SK-N-SH (cell line): ENCODE measurements around the gene SURF6. TPM values are rescaled to one million over a fixed set of nuclear protein-coding genes. Genes with fewer than 3 reads are reported as not detected.

Experiments
- CTCF ChIA-PET: fragments of 300-600, 350-600 bp; formaldehyde crosslinking; extraction: SDS; loops from one replicate; lab custom pipeline; 2021; lab: Yijun Ruan, JAX
- POLR2A ChIA-PET: fragments of 350-600 bp; sonication (Branson Sonifier 250); formaldehyde crosslinking; extraction: SDS; loops from one replicate; lab custom pipeline; 2020; ENCODE audit warnings: antibody characterized with exemption, inconsistent platforms; lab: Yijun Ruan, JAX
- DNase-seq: peaks from one replicate; pipeline ENCODE4 v3.0.0; 2012
- H2AFZ ChIP-seq: fragments of 200-600 bp; sonication (generic); 2 replicates; pipeline ENCODE4 v1.8.1; 2016; ENCODE audit warnings: antibody characterized with exemption, mild to moderate bottlenecking, low read depth
- H3F3A ChIP-seq: fragments of 200-600 bp; sonication (generic); replicated peaks from 2 replicates; pipeline ENCODE3; 2016; ENCODE audit warnings: antibody characterized with exemption, mild to moderate bottlenecking; ENCODE audit not compliant: insufficient read depth
- H3K27ac ChIP-seq, 2 experiments: fragments of 200-500 bp in 1 of 2; fragments of 200-600 bp in 1 of 2; sonication (Bioruptor generic) in 1 of 2; sonication (generic), shearing (Covaris generic) in 1 of 2; 2 replicates each; pipeline versions ENCODE4 v1.5.1 to v1.6.1; 2014 to 2016; ENCODE audit warnings: low read depth in 2 of 2, inconsistent platforms in 1 of 2, low read length in 1 of 2, mild to moderate bottlenecking in 1 of 2, mixed read lengths in 1 of 2
- H3K27me3 ChIP-seq: fragments of 200-600 bp; sonication (generic), shearing (Covaris generic); 2 replicates; pipeline ENCODE4 v1.6.1; 2016; ENCODE audit warnings: mixed run types; ENCODE audit not compliant: insufficient read depth
- H3K36me3 ChIP-seq, 2 experiments: fragments of 200-500 bp in 1 of 2; fragments of 200-600 bp in 1 of 2; sonication (Bioruptor generic) in 1 of 2; sonication (generic) in 1 of 2; replicated peaks in 1 of 2; 2 replicates each; pipeline versions ENCODE3 to v1.5.1; 2014 to 2016; ENCODE audit warnings: low read length in 1 of 2, mild to moderate bottlenecking in 1 of 2; ENCODE audit not compliant: insufficient read depth in 2 of 2, control insufficient read depth in 1 of 2
- H3K4me1 ChIP-seq, 2 experiments: fragments of 200-500 bp in 1 of 2; fragments of 200-600 bp in 1 of 2; sonication (Bioruptor generic) in 1 of 2; sonication (generic), shearing (Covaris generic) in 1 of 2; 2 replicates each; pipeline versions ENCODE4 v1.5.1 to v1.6.1; 2014 to 2016; ENCODE audit warnings: low read depth in 1 of 2, low read length in 1 of 2, mixed run types in 1 of 2; ENCODE audit not compliant: insufficient read depth in 2 of 2, control insufficient read depth in 1 of 2
- H3K4me2 ChIP-seq: fragments of 200-600 bp; sonication (generic), shearing (Covaris generic); 2 replicates; pipeline ENCODE4 v1.6.1; 2017; ENCODE audit warnings: mixed run types
- H3K4me3 ChIP-seq, 2 experiments: fragments of 200-500 bp in 1 of 2; fragments of 200-600 bp in 1 of 2; sonication (Bioruptor generic) in 1 of 2; sonication (generic), shearing (Covaris generic) in 1 of 2; 2 replicates each; pipeline versions ENCODE4 v1.5.1 to v1.8.1; 2014 to 2016; ENCODE audit warnings: low read depth in 2 of 2, inconsistent platforms in 1 of 2, low read length in 1 of 2, mild to moderate bottlenecking in 1 of 2, mixed read lengths in 1 of 2, moderate library complexity in 1 of 2
- H3K79me2 ChIP-seq: fragments of 200-600 bp; sonication (generic); 2 replicates; pipeline ENCODE4 v1.8.1; 2017; ENCODE audit warnings: mild to moderate bottlenecking; ENCODE audit not compliant: insufficient read depth
- H3K9ac ChIP-seq: fragments of 200-600 bp; sonication (generic); 2 replicates; pipeline ENCODE4 v1.6.1; 2017; ENCODE audit warnings: mixed run types
- H3K9me2 ChIP-seq: fragments of 200-600 bp; sonication (generic); 2 replicates; pipeline ENCODE4 v1.6.1; 2017; ENCODE audit warnings: mixed run types
- H3K9me3 ChIP-seq: fragments of 200-600 bp; sonication (generic); 2 replicates; pipeline ENCODE4 v1.6.1; 2017; ENCODE audit warnings: mixed run types, mild to moderate bottlenecking, moderate library complexity
- H4K20me1 ChIP-seq: fragments of 200-600 bp; sonication (generic); 2 replicates; pipeline ENCODE4 v1.6.1; 2017; ENCODE audit warnings: mild to moderate bottlenecking, mixed run types; ENCODE audit not compliant: insufficient read depth
- ELF1 ChIP-seq: IDR thresholded peaks from 2 replicates; pipeline ENCODE4 v1.4.0; 2012
- EZH2phosphoT487 ChIP-seq: fragments of 200-600 bp; sonication (generic); IDR thresholded peaks from 2 replicates; pipeline ENCODE4 v1.6.1; 2017; ENCODE audit warnings: low read depth, mixed run types, mild to moderate bottlenecking, antibody characterized with exemption, moderate library complexity, borderline replicate concordance
- FOXM1 ChIP-seq: IDR thresholded peaks from 2 replicates; pipeline ENCODE4 v1.4.0; 2012; ENCODE audit warnings: low read depth, mild to moderate bottlenecking
- JUND ChIP-seq: IDR thresholded peaks from 2 replicates; pipeline ENCODE4 v1.4.0; 2012
- MEF2A ChIP-seq: IDR thresholded peaks from 2 replicates; pipeline ENCODE4 v1.4.0; 2012; ENCODE audit warnings: low read depth, borderline replicate concordance
- MXI1 ChIP-seq: IDR thresholded peaks from 2 replicates; pipeline ENCODE4 v1.6.1; 2012; ENCODE audit warnings: mild to moderate bottlenecking, low read depth, low read length, improper control_type of control experiment
- NFIC ChIP-seq: IDR thresholded peaks from 2 replicates; pipeline ENCODE4 v1.4.0; 2012; ENCODE audit warnings: borderline replicate concordance
- RFX5 ChIP-seq: IDR thresholded peaks from 2 replicates; pipeline ENCODE4 v1.6.1; 2012; ENCODE audit warnings: mild to moderate bottlenecking, improper control_type of control experiment, low read length
- WGBS: methylation state at CpG from one replicate; pipeline ENCODE4 v1.1.6; 2017; ENCODE audit warnings: low lambda C conversion rate; 5-methylcytosine and 5-hydroxymethylcytosine counted together
- polyA plus RNA-seq, 3 experiments: library from polyadenylated mRNA; depleted of rRNA; stranded (reverse); fragments of >200 nt; gene quantifications; 2 replicates each; pipeline ENCODE4 v1.2.3, GENCODE V29; 2012
- TF ChIP-seq, protein P1 (sequence below): fragments of 200-600 bp; sonication (generic); IDR thresholded peaks from 2 replicates; pipeline ENCODE4 v1.6.1; 2017; ENCODE audit warnings: antibody characterized with exemption, mild to moderate bottlenecking, moderate library complexity
- TF ChIP-seq, protein P2 (sequence below): IDR thresholded peaks from 2 replicates; pipeline ENCODE4 v1.4.0; 2012; ENCODE audit warnings: low read depth, borderline replicate concordance

Gene SURF6
- polyA plus RNA-seq, 1 of the 3 experiments (the other 2 are of a cell fraction), result 44.5 TPM

DNA sequence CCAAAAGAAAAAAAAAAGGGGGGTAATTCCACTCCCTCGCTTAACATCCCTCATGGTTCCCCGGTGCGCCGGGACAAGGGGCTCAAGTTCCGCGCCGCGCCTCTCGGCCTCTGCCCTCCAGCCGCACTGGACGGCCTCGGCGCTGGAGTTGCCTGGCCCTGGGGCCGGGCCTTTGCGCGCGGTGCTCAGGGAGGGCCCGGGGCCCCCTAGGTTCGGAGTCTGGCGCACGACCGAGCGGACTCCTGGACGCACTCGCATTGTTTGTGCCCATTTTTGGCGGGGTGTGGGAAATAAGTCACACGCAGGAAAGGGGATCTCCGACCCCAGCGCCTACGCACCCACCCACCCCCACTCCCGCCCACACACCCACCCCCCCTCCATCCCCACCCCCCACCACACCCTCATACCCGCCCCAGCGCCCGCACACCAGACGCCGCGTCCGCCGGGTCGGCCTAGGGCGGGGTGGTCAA, 11.6 kb upstream of the SURF6 start:
- peak; percentile 90 for DNase-seq
- whole genome bisulfite sequencing, result 3% methylated on average over 13 of the region's 41 CpGs
- ChIA-PET POLR2A (interaction anchor here (0.6 to 1.7 kb wide), 15 partner anchors 8 to 180 kb away, joined by 3 to 16 read pairs (median 4); partner anchors contain the start of genes CACFD1, STKLD1, SURF1 and SURF2), CTCF (interaction anchor here (0.7 to 1.7 kb wide), 5 partner anchors 9 to 1480 kb away, joined by 3 to 6 read pairs (median 4); partner anchors contain the start of genes SURF1 and SURF2)
- peak overlapping the region; percentile 94 for H3K4me2 ChIP-seq
- peak overlapping the region; percentile 99 for H3K9ac ChIP-seq
- H3F3A ChIP-seq, result peaks cover 31% of the 10 kb centered on the region
- peak overlapping the region; percentile 9; the same call in 1 of the 2 replicates for H2AFZ ChIP-seq
- TF ChIP-seq, protein P1, sequence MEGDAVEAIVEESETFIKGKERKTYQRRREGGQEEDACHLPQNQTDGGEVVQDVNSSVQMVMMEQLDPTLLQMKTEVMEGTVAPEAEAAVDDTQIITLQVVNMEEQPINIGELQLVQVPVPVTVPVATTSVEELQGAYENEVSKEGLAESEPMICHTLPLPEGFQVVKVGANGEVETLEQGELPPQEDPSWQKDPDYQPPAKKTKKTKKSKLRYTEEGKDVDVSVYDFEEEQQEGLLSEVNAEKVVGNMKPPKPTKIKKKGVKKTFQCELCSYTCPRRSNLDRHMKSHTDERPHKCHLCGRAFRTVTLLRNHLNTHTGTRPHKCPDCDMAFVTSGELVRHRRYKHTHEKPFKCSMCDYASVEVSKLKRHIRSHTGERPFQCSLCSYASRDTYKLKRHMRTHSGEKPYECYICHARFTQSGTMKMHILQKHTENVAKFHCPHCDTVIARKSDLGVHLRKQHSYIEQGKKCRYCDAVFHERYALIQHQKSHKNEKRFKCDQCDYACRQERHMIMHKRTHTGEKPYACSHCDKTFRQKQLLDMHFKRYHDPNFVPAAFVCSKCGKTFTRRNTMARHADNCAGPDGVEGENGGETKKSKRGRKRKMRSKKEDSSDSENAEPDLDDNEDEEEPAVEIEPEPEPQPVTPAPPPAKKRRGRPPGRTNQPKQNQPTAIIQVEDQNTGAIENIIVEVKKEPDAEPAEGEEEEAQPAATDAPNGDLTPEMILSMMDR, result no peak
- 0 out of 2 replicates have a peak, but pooled peaks have one; percentile 9 for TF ChIP-seq MXI1
- no peak for TF ChIP-seq ELF1
- H3K79me2 ChIP-seq, result peaks cover 54% of the 10 kb centered on the region
- no peaks in the 10 kb centered on the region for H3K9me3 ChIP-seq
- H3K9me2 ChIP-seq, result no peaks in the 10 kb centered on the region
- peaks cover 47 to 70% of the 10 kb centered on the region in 2 experiments for H3K36me3 ChIP-seq
- H3K4me1 ChIP-seq, result peaks cover 8 to 27% of the 10 kb centered on the region in 2 experiments; a peak in 2 of 4 replicates
- H3K4me3 ChIP-seq, result peak overlapping the region; percentile 99
- no peaks in the 10 kb centered on the region for H3K27me3 ChIP-seq
- H4K20me1 ChIP-seq, result peaks cover 43% of the 10 kb centered on the region
- peak overlapping the region; percentile 89 to 97 for H3K27ac ChIP-seq

DNA sequence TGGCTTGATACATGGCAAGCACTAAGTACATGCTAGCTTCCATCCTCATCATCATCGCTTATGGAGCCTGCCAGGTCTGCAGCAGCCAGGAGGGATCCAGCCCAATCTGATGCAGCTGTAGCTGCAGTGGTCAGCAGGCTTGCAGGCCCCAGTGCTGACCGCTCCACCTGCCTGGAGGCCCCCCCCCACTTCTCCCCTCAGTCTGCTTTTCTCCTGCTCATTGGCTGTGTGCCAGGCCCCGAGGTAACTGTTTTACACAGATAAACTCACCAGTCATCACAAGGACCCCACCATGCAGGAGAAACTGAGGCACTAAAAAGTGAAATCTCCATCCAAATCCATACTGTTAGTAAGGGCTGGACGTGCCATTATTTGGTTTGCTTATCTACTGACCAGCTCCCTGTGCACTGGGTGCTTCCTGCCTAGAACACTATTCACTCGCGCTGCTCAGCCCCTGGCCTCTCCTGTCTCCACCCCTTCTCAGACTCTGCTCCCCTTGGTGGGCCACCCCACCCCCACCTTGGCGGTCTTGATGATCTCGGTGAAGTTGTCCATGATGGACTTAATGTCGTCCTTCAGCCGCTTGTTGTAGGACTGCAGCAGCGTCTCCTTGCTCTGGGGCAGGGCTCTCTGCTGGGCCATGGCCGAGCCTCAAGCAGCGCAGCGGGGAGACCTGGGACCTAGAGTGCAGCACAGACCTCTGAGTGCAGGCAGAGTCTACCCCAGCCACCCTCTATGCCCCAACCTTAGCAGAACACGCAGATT, 10.2 kb upstream of the SURF6 start:
- POLR2A ChIA-PET, result interaction anchor here (0.9 to 1.5 kb wide), 2 partner anchors 9 to 11 kb away, joined by 3 to 4 read pairs; no protein-coding TSS in a partner anchor
- H3K27me3 ChIP-seq, result no peaks in the 10 kb centered on the region
- no peaks in the 10 kb centered on the region for H3K9me2 ChIP-seq
- H3K9ac ChIP-seq, result peak overlapping the region; percentile 99; the same call in 1 of the 2 replicates
- DNase-seq, result peak; percentile 33
- peaks cover 8 to 27% of the 10 kb centered on the region in 2 experiments; a peak in 2 of 4 replicates for H3K4me1 ChIP-seq
- peaks cover 54% of the 10 kb centered on the region for H3K79me2 ChIP-seq
- H3F3A ChIP-seq, result peaks cover 18% of the 10 kb centered on the region
- H3K36me3 ChIP-seq, result peaks cover 38 to 68% of the 10 kb centered on the region in 2 experiments
- TF ChIP-seq NFIC, result no peak
- TF ChIP-seq JUND, result no peak
- no peak for TF ChIP-seq RFX5
- TF ChIP-seq MEF2A, result no peak
- no peak for TF ChIP-seq EZH2phosphoT487
- TF ChIP-seq MXI1, result no peak
- TF ChIP-seq, protein P2, sequence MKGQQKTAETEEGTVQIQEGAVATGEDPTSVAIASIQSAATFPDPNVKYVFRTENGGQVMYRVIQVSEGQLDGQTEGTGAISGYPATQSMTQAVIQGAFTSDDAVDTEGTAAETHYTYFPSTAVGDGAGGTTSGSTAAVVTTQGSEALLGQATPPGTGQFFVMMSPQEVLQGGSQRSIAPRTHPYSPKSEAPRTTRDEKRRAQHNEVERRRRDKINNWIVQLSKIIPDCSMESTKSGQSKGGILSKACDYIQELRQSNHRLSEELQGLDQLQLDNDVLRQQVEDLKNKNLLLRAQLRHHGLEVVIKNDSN, result no peak
- no peak for TF ChIP-seq FOXM1
- H3K27ac ChIP-seq, result no peak overlapping the region; a peak in 1 of 4 replicates
- peaks cover 35% of the 10 kb centered on the region for H4K20me1 ChIP-seq
- peak overlapping the region; percentile 99 for H3K4me3 ChIP-seq
- 81% methylated on average over 12 of the region's 15 CpGs for WGBS
- no peak overlapping the region for H2AFZ ChIP-seq
- no peaks in the 10 kb centered on the region for H3K9me3 ChIP-seq
- CTCF ChIA-PET, result interaction anchor here (1.1 kb wide), 1 partner anchor 160 kb away, joined by 3 read pairs; no protein-coding TSS in a partner anchor
- H3K4me2 ChIP-seq, result peak overlapping the region; percentile 94
